Caco-2 (cell line): Measurements from ENCODE around the gene TFAM. TPM values are rescaled to one million over a fixed set of nuclear protein-coding genes. Genes with fewer than 3 reads are reported as not detected.
A peak's percentile ranks its signal among the peaks of the same experiment; 100 is the strongest.

Source experiments
- Bru-seq: library from RNA; stranded (reverse); fragments of 400-500 nt; gene quantifications from one replicate; lab custom pipeline; 2021; lab: Mats Ljungman, UMichigan
- BruChase-seq, 2 experiments: library from RNA; stranded (reverse); fragments of 400-500 nt; gene quantifications; one replicate each; lab custom pipeline; 2021; lab: Mats Ljungman, UMichigan
- BruUV-seq: library from RNA; stranded (reverse); fragments of 400-500 nt; replicated peaks from 2 replicates; lab custom pipeline; 2021; lab: Mats Ljungman, UMichigan
- CTCF ChIA-PET: fragments of 300-600 bp; sonication (Branson Sonifier 250); formaldehyde crosslinking; loops from one replicate; lab custom pipeline; 2022; ENCODE audit warnings: antibody characterized with exemption; lab: Charles Lee
- POLR2A ChIA-PET: fragments of 300-600 bp; sonication (Branson Sonifier 250); formaldehyde crosslinking; loops from one replicate; lab custom pipeline; 2022; ENCODE audit warnings: antibody characterized with exemption; lab: Charles Lee
- DNase-seq, 2 experiments: peaks; one replicate each; pipeline versions ENCODE4 v3.0.0 to v3.0.0-alpha.2; 2020 to 2022
- H3K27me3 ChIP-seq: replicated peaks from 2 replicates; pipeline ENCODE4 v1.6.0; 2011; ENCODE audit warnings: low read length; ENCODE audit not compliant: control insufficient read depth, insufficient read depth
- H3K36me3 ChIP-seq: 2 replicates; pipeline ENCODE4 v1.5.1; 2011; ENCODE audit warnings: low read length; ENCODE audit not compliant: control insufficient read depth, insufficient read depth
- H3K4me1 ChIP-seq: fragments of 250-450 bp; sonication (Bioruptor Pico); 2 replicates; pipeline ENCODE4 v1.5.1; 2020; ENCODE audit warnings: mild to moderate bottlenecking
- H3K4me3 ChIP-seq: 2 replicates; pipeline ENCODE4 v1.5.1; 2011; ENCODE audit warnings: low read depth, mild to moderate bottlenecking, control low read depth, low read length
- H3K9me3 ChIP-seq: fragments of 250-450 bp; sonication (Bioruptor Pico); 2 replicates; pipeline ENCODE4 v1.5.1; 2020; ENCODE audit warnings: mild to moderate bottlenecking, moderate library complexity
- H3K27ac Mint-ChIP-seq: one replicate; pipeline ENCODE4 v1.8.0; 2022; ENCODE audit warnings: mixed read lengths; ENCODE audit not compliant: unreplicated experiment
- H3K27me3 Mint-ChIP-seq: one replicate; pipeline ENCODE4 v1.8.0; 2022; ENCODE audit warnings: mixed read lengths; ENCODE audit not compliant: insufficient read depth, unreplicated experiment
- H3K36me3 Mint-ChIP-seq: one replicate; pipeline ENCODE4 v1.8.0; 2022; ENCODE audit warnings: mild to moderate bottlenecking, mixed read lengths; ENCODE audit not compliant: insufficient read depth, unreplicated experiment
- H3K4me1 Mint-ChIP-seq: one replicate; pipeline ENCODE4 v1.8.0; 2022; ENCODE audit warnings: low read depth, mixed read lengths; ENCODE audit not compliant: unreplicated experiment
- H3K4me3 Mint-ChIP-seq: one replicate; pipeline ENCODE4 v1.8.0; 2022; ENCODE audit warnings: mild to moderate bottlenecking, moderate library complexity, mixed read lengths; ENCODE audit not compliant: unreplicated experiment
- H3K9me3 Mint-ChIP-seq: one replicate; pipeline ENCODE4 v1.8.0; 2022; ENCODE audit warnings: mixed read lengths; ENCODE audit not compliant: unreplicated experiment
- CTCF ChIP-seq, 2 experiments: fragments of 200-600 bp in 1 of 2; IDR thresholded peaks; 1 replicate in 1 of 2; 2 replicates in 1 of 2; pipeline versions ENCODE4 v1.5.1 to v1.8.0; 2011 to 2022; ENCODE audit warnings: antibody characterized with exemption in 1 of 2, control low read depth in 1 of 2, inconsistent platforms in 1 of 2, low read depth in 1 of 2, low read length in 1 of 2, mild to moderate bottlenecking in 1 of 2, moderate library complexity in 1 of 2; ENCODE audit not compliant: insufficient read depth in 1 of 2, severe bottlenecking in 1 of 2, unreplicated experiment in 1 of 2
- intact Hi-C: fragments of 100-400 bp; cut with micrococcal nuclease; formaldehyde crosslinking; loops from one replicate; pipeline ENCODE4 v1.10.0; 2022; ENCODE audit not compliant: unreplicated experiment
- long read RNA-seq: library from polyadenylated mRNA; stranded (forward); transcript quantifications from one replicate; pipeline ENCODE4 v2.0.0, GENCODE V29; 2022
- total RNA-seq: library from RNA; stranded (reverse); gene quantifications from 2 replicates; pipeline ENCODE4 v1.2.3, GENCODE V29; 2022

Gene TFAM
- total RNA-seq: 228 and 240 TPM in 2 replicates
- percentile 98 among the genes with signal in this experiment for Bru-seq, nascent RNA
- BruChase-seq, experiment 1, labeled RNA remaining after a 2-hour chase: percentile 99 among the genes with signal in this experiment
- BruChase-seq, experiment 2, labeled RNA remaining after a 6-hour chase: percentile 100 among the genes with signal in this experiment
- long read RNA-seq, full-length matches to known transcripts: 228 of 252 reads
- long read RNA-seq, partial matches to known transcripts: 10 of 252 reads
- long read RNA-seq, other reads (novel, unspliced or antisense): 14 of 252 reads

GRCh38 chr10:58384999-58385783, at the start of gene TFAM:
TFAM (plus strand) TSS chr10:58385410; CDS start chr10:58385548, 138 bp downstream.
- intact Hi-C loops: loop anchor here (1.0 kb wide), 6 partner anchors 51 to 208 kb away; partner anchors contain the start of gene CISD1
- Histone ChIP-seq H3K36me3 (peaks cover 9% of the 10 kb centered on the region; the same call in 1 of the 2 replicates), H3K9me3 (no peaks in the 10 kb centered on the region), H3K4me3 (peak within 1 kb of the TSS; percentile 83), H3K27me3 (no peaks in the 10 kb centered on the region), H3K4me1 (no peaks in the 10 kb centered on the region; the same call in 1 of the 2 replicates)
- Mint-ChIP-seq H3K4me1 (peaks cover 9% of the 10 kb centered on the region), H3K4me3 (peak within 1 kb of the TSS; percentile 87), H3K27me3 (no peaks in the 10 kb centered on the region), H3K27ac (peak within 1 kb of the TSS; percentile 80), H3K36me3 (peaks cover 47% of the 10 kb centered on the region), H3K9me3 (no peaks in the 10 kb centered on the region)
- BruUV-seq: no TSS peak
- TF ChIP-seq CTCF (IDR thresholded peaks at IDR 0.05; ENCODE audit: insufficient read depth in 1 of 2, low read depth in 1 of 2, low read length in 1 of 2, severe bottlenecking in 1 of 2, unreplicated experiment in 1 of 2): peak; percentile 71 to 98
- ChIA-PET POLR2A (interaction anchor here (0.6 to 1.0 kb wide), 4 partner anchors 27 to 116 kb away, joined by 3 to 5 read pairs (median 4); partner anchors contain the start of gene CISD1), CTCF (interaction anchor here (0.6 to 2.5 kb wide), 14 partner anchors 8 to 303 kb away, joined by 3 to 24 read pairs (median 4); partner anchors contain the start of genes BICC1, CISD1 and IPMK)
- DNase-seq: peak; percentile 99 to 100

GRCh38 chr10:58336242-58336641, 49.0 kb upstream of the TFAM start:
- H3K27ac Mint-ChIP-seq: no peak overlapping the region
- H3K4me1 Mint-ChIP-seq: peaks cover 16% of the 10 kb centered on the region
- H3K36me3 ChIP-seq: no peaks in the 10 kb centered on the region
- ChIA-PET POLR2A (no interaction called here), CTCF (interaction anchor here (1.0 kb wide), 1 partner anchor 12 kb away, joined by 5 read pairs; no protein-coding TSS in a partner anchor)
- peaks cover 6% of the 10 kb centered on the region for H3K36me3 Mint-ChIP-seq
- no peak for DNase-seq
- no peaks in the 10 kb centered on the region for H3K9me3 ChIP-seq
- no peak for TF ChIP-seq CTCF (IDR thresholded peaks at IDR 0.05; ENCODE audit: insufficient read depth in 1 of 2, low read depth in 1 of 2, low read length in 1 of 2, severe bottlenecking in 1 of 2, unreplicated experiment in 1 of 2)
- H3K4me1 ChIP-seq: peaks cover 8% of the 10 kb centered on the region
- H3K27me3 Mint-ChIP-seq: peaks cover 8% of the 10 kb centered on the region
- no TSS peak for BruUV-seq
- intact Hi-C loops: no loop called here
- peak overlapping the region; percentile 83 for H3K4me3 ChIP-seq
- H3K9me3 Mint-ChIP-seq: no peaks in the 10 kb centered on the region
- no peaks in the 10 kb centered on the region for H3K27me3 ChIP-seq
- peak overlapping the region; percentile 84 for H3K4me3 Mint-ChIP-seq

- H3K4me3 Mint-ChIP-seq: no peak overlapping the region
- intact Hi-C loops: no loop called here
Measured at GRCh38 chr10:58341422-58341821, 43.8 kb upstream of the TFAM start.

More at GRCh38 chr10:58341422-58341821, 43.8 kb upstream of the TFAM start:
- BruUV-seq: no TSS peak
- no peaks in the 10 kb centered on the region for H3K36me3 Mint-ChIP-seq
- H3K36me3 ChIP-seq: no peaks in the 10 kb centered on the region
- H3K27me3 Mint-ChIP-seq: no peaks in the 10 kb centered on the region
- peaks cover 10% of the 10 kb centered on the region for H3K9me3 Mint-ChIP-seq
- ChIA-PET CTCF (no interaction called here), POLR2A (no interaction called here)
- H3K4me3 ChIP-seq: no peak overlapping the region
- peaks cover under 1% of the 10 kb centered on the region; the same call in 1 of the 2 replicates for H3K4me1 ChIP-seq
- DNase-seq: no peak
- H3K4me1 Mint-ChIP-seq: peaks cover 6% of the 10 kb centered on the region
- TF ChIP-seq CTCF (IDR thresholded peaks at IDR 0.05; ENCODE audit: insufficient read depth in 1 of 2, low read depth in 1 of 2, low read length in 1 of 2, severe bottlenecking in 1 of 2, unreplicated experiment in 1 of 2): no peak
- no peaks in the 10 kb centered on the region for H3K9me3 ChIP-seq
- H3K27ac Mint-ChIP-seq: no peak overlapping the region
- H3K27me3 ChIP-seq: no peaks in the 10 kb centered on the region
